Stimulated activated CD4-positive, alpha-beta T cell treated with anti-CD3 and anti-CD28 coated beads, Interleukin-4, amount 100 ng/mL, for 48 hours (primary cell): Measurements from ENCODE around the gene MEMO1.
"Not testable (repeated sequence)": the region's sequence is repeated elsewhere in the genome, so short reads cannot be mapped to it uniquely, and the experiment has no call there.

Source experiments
- DNase-seq, 2 donors: peaks; one replicate each; pipeline ENCODE4 v3.0.0-alpha.2; 2020; ENCODE audit warnings: low read depth in 2 of 2

Gene MEMO1

GRCh38 chr2:31907491-31907890, 103.3 kb downstream of the MEMO1 start:
- not testable (repeated sequence) for DNase-seq

GRCh38 chr2:31903109-31903780, 107.6 kb downstream of the MEMO1 start:
- no peak for DNase-seq

- no peak for DNase-seq
Measured at GRCh38 chr2:31901900-31902299, 108.9 kb downstream of the MEMO1 start.

GRCh38 chr2:31900156-31900555, 110.7 kb downstream of the MEMO1 start:
- not testable (repeated sequence) for DNase-seq

GRCh38 chr2:31898346-31898745, 112.5 kb downstream of the MEMO1 start:
- DNase-seq = not testable (repeated sequence)

- not testable (repeated sequence) for DNase-seq
Measured at GRCh38 chr2:31897340-31897739, 113.5 kb downstream of the MEMO1 start.

- no peak for DNase-seq
Measured at GRCh38 chr2:31896293-31896692, 114.5 kb downstream of the MEMO1 start.

- DNase-seq = no peak
Measured at GRCh38 chr2:31894656-31895055, 116.2 kb downstream of the MEMO1 start.

GRCh38 chr2:31893094-31893493, 117.7 kb downstream of the MEMO1 start:
- no peak for DNase-seq

GRCh38 chr2:31889044-31889443, 121.8 kb downstream of the MEMO1 start:
- no peak for DNase-seq

GRCh38 chr2:31888550-31888949, 122.3 kb downstream of the MEMO1 start:
- no peak for DNase-seq

- no peak for DNase-seq
Measured at GRCh38 chr2:31886700-31887099, 124.1 kb downstream of the MEMO1 start.

GRCh38 chr2:31877008-31877407, 133.8 kb downstream of the MEMO1 start:
- no peak for DNase-seq

- no peak for DNase-seq
Measured at GRCh38 chr2:31874071-31874470, 136.7 kb downstream of the MEMO1 start.

- DNase-seq = no peak
Measured at GRCh38 chr2:31865215-31865614, 145.6 kb downstream of the MEMO1 start.

GRCh38 chr2:31863867-31864266, 146.9 kb downstream of the MEMO1 start:
- DNase-seq = no peak

- DNase-seq = not testable (repeated sequence)
Measured at GRCh38 chr2:31863015-31863656, 147.7 kb downstream of the MEMO1 start.

GRCh38 chr2:31859959-31860358, 150.8 kb downstream of the MEMO1 start:
- no peak for DNase-seq

- DNase-seq = no peak
Measured at GRCh38 chr2:31853521-31853920, 157.3 kb downstream of the MEMO1 start.

GRCh38 chr2:31842150-31842549, 168.7 kb downstream of the MEMO1 start:
- not testable (repeated sequence) for DNase-seq

GRCh38 chr2:31835450-31835849, 175.4 kb downstream of the MEMO1 start:
- DNase-seq = no peak

- no peak for DNase-seq
Measured at GRCh38 chr2:31832363-31832762, 178.4 kb downstream of the MEMO1 start.

GRCh38 chr2:31831585-31831984, 179.2 kb downstream of the MEMO1 start:
- DNase-seq = no peak

- no peak for DNase-seq
Measured at GRCh38 chr2:31828891-31829290, 181.9 kb downstream of the MEMO1 start.
